Activated CD4-positive, alpha-beta T cell treated with anti-CD3 and anti-CD28 coated beads, Interleukin-10, Interleukin-2, amounts not matched to agents 100 ng/mL and 50 ng/mL, durations not matched to agents 16 hours and 8 hours (primary cell): ENCODE data around the gene KIF21B.
A peak's percentile ranks its signal among the peaks of the same experiment; 100 is the strongest.
"Not testable (repeated sequence)": the region's sequence is repeated elsewhere in the genome, so short reads cannot be mapped to it uniquely, and the experiment has no call there.

Experiments
- DNase-seq: peaks from one replicate; pipeline ENCODE4 v3.0.0-alpha.2; 2020

The KIF21B gene

GRCh38 chr1:200970771-200971427 lies 52.6 kb downstream of the KIF21B start:
- DNase-seq = no peak

- peak; percentile 11 for DNase-seq
Observed at GRCh38 chr1:200969726-200970561, 53.6 kb downstream of the KIF21B start.

GRCh38 chr1:200968469-200969410 lies 54.8 kb downstream of the KIF21B start:
- no peak for DNase-seq

GRCh38 chr1:200967693-200968468 lies 55.6 kb downstream of the KIF21B start:
- no peak for DNase-seq

DNA sequence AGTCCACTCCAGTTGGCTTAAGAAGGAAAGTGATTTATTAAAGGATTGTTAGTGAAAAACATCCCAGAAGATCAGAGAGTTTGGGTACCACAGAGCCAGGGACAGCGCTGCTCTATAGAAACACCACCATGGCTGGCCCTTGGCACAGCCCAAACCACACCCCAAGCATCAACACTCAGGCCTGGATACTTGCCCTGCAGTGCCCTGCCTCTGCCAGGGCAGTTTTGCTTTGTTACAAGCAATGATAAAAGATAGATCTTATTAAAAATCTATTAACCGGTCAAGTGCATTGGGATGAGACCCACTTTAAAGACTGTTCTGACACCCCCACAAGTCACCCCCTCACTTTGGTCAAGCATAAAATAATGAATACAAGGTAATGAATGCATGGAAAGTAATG lies 56.6 kb downstream of the KIF21B start:
- no peak for DNase-seq

GRCh38 chr1:200965111-200965805 lies 58.3 kb downstream of the KIF21B start:
- no peak for DNase-seq

- DNase-seq = not testable (repeated sequence)
Observed at GRCh38 chr1:200963888-200964287, 59.6 kb downstream of the KIF21B start.

- no peak for DNase-seq
Observed at GRCh38 chr1:200963076-200963475, 60.4 kb downstream of the KIF21B start.

GRCh38 chr1:200962631-200963030 lies 60.9 kb downstream of the KIF21B start:
- no peak for DNase-seq

DNA sequence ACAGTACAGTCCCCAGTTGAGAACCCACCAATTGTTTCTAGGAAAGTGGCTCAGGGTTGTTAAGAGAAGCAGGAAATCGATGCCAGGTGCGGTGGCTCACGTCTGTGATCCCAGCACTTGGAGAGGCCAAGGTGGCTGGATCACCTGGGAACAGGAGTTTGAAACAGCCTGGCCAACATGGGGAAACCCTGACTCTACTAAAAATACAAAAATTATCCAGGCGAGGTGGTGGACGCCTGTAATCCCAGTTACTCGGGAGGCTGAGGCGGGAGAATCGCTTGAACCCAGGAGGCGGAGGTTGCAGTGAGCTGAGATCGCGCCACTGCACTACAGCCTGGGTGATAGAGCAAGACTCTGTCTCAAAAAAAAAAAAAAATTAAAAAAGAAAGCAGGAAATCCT lies 61.4 kb downstream of the KIF21B start:
- not testable (repeated sequence) for DNase-seq

DNA sequence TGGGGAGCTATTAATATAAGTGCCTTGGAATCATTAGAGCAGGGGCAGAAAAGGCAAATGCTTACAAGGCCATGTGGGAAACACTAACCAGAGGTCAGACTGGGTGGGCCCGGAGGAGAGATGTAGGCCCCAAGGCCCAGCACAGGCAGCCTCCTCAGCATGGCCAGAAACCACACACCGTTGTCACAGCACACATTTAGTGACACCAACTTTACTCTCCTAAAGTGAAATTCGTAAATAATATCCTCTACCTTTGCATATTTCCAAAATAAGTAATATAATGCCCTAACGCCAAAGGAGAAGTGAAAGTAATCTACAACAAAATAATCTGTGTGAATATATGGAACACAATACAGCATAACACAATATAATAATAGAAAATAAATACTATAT lies 62.6 kb downstream of the KIF21B start:
- DNase-seq = no peak

DNA sequence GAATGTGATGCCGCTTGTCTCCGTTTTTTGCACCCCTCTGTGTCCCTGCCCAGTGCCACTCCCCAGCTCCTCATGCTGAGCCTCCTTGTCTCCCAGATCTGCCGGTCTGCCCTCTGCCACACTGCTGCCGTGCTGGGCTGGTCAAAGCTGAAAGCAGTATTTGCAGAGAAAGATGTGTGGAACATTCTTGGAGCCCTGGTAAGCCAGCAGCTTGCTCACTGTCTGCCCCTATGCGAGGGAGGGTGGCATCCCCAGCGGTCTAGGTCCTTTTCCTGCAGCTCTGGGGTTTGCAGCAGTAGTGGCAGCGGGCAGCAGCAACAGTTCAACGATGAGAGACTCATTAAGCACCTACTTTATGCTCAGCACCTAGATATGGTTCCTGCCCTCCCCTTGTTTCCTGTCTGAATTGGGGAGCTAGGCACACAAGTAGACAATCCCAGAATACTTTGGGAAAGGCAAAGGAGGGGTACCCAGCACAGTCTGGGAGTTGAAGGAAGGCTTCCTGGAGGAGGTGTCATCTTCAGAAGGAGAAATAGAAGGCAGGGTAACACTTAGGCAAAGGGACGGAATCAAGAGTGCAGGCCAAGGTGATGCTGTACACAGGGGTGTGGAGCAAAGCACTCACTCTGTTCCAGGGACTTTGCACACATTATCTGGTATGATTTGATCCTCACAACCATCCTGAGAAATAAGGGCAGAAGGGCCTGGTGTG lies 63.1 kb downstream of the KIF21B start:
- DNase-seq = no peak

- no peak for DNase-seq
Observed at GRCh38 chr1:200959411-200959921, 64.0 kb downstream of the KIF21B start.

- no peak for DNase-seq
Observed at GRCh38 chr1:200958597-200958996, 64.9 kb downstream of the KIF21B start.

DNA sequence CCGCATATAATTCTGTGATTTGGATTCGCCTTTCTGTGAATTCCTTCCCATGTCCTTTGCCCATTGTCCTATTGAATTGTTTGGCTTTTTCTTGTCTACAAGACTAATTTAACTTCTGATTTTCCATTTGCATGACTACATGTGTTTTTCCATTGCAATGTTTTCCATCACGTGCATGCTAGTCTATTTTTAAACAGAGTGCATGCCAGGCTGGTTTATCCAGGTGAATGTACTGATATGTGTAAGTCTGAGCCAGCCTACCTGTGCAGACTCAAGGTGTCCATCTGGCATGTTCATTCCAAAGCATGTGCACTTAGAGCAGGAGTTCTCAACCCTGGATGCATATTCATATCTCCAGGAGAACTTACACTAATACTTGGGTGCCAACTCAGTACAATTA lies 69.1 kb downstream of the KIF21B start:
- no peak for DNase-seq

GRCh38 chr1:200951016-200951415 lies 72.5 kb downstream of the KIF21B start:
- DNase-seq = no peak

DNA sequence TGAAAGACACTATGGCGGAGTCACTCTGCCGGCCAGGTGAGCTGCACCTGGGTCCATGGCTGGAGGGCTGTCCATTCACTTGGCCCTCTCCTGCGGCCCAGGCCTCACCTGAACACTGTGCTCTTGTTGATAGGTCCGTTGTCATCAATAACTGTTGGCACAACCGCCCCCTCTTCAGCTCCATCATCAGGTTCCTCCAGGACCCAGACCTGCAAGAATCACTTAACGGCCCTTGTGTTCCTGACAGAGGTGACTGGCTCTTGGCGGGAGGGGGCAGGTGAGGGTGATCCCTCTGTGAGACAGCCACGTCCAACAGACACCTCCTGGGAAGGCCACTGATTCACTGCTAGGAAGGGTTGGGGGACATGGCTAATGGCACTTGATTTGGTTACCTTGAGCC lies 73.9 kb downstream of the KIF21B start:
- no peak for DNase-seq

- no peak for DNase-seq
Observed at GRCh38 chr1:200947059-200947566, 76.4 kb downstream of the KIF21B start.

- DNase-seq = no peak
Observed at GRCh38 chr1:200945111-200945510, 78.4 kb downstream of the KIF21B start.

GRCh38 chr1:200938955-200939354 lies 84.6 kb downstream of the KIF21B start:
- peak; percentile 15 for DNase-seq
